Natural killer cell (primary cell): Measurements from ENCODE around the gene KLHDC8A. TPM values are rescaled to one million over a fixed set of nuclear protein-coding genes. Genes with fewer than 3 reads are reported as not detected.

ENCODE experiments used
- ATAC-seq, 3 donors: fragments of 150-1000 bp in 2 of 3; fragments of 200-7000 bp in 1 of 3; cut with Tn5 transposase; 1 replicate in 1 of 3; 2 replicates in 2 of 3; pipeline ENCODE4 v1.10.0; 2021; ENCODE audit warnings: mild to moderate bottlenecking in 2 of 3, moderate library complexity in 2 of 3
- DNase-seq, 2 donors: peaks; one replicate each; pipeline versions ENCODE4 v3.0.0 to v3.0.0-alpha.2; 2013 to 2021; ENCODE audit warnings: mixed read lengths in 1 of 2
- H3K27ac ChIP-seq: one replicate; pipeline ENCODE4 v1.5.1; 2013; ENCODE audit warnings: mild to moderate bottlenecking, low read length
- H3K27me3 ChIP-seq: one replicate; pipeline ENCODE4 v1.6.1; 2013; ENCODE audit warnings: low read length; ENCODE audit not compliant: control insufficient read depth, insufficient read depth
- H3K36me3 ChIP-seq: one replicate; pipeline ENCODE4 v1.6.1; 2013; ENCODE audit warnings: low read length; ENCODE audit not compliant: control insufficient read depth, insufficient read depth
- H3K4me1 ChIP-seq: one replicate; pipeline ENCODE4 v1.6.1; 2013; ENCODE audit warnings: low read length; ENCODE audit not compliant: control insufficient read depth, insufficient read depth
- H3K4me3 ChIP-seq: one replicate; pipeline ENCODE4 v1.5.1; 2013; ENCODE audit warnings: low read length
- H3K9me3 ChIP-seq: one replicate; pipeline ENCODE4 v1.6.1; 2013; ENCODE audit warnings: low read length; ENCODE audit not compliant: control insufficient read depth, insufficient read depth
- H3K27ac Mint-ChIP-seq, 2 donors: one replicate each; pipeline ENCODE4 v1.8.0; 2022; ENCODE audit warnings: mild to moderate bottlenecking in 2 of 2, mixed read lengths in 2 of 2, moderate library complexity in 1 of 2
- H3K27me3 Mint-ChIP-seq, 2 donors: one replicate each; pipeline ENCODE4 v1.8.0; 2022; ENCODE audit warnings: low read depth in 2 of 2, mixed read lengths in 2 of 2
- H3K36me3 Mint-ChIP-seq: one replicate; pipeline ENCODE4 v1.8.0; 2022; ENCODE audit warnings: mixed read lengths
- H3K4me1 Mint-ChIP-seq, 2 donors: one replicate each; pipeline ENCODE4 v1.8.0; 2022; ENCODE audit warnings: mixed read lengths in 2 of 2
- H3K4me3 Mint-ChIP-seq: one replicate; pipeline ENCODE4 v1.8.0; 2022; ENCODE audit warnings: mild to moderate bottlenecking, moderate library complexity, mixed read lengths
- H3K9me3 Mint-ChIP-seq, 2 donors: one replicate each; pipeline ENCODE4 v1.8.0; 2022; ENCODE audit warnings: mixed read lengths in 2 of 2
- CTCF ChIP-seq: fragments of 200-600 bp; IDR thresholded peaks from one replicate; pipeline ENCODE4 v1.8.0; 2022; ENCODE audit warnings: antibody characterized with exemption
- WGBS: methylation state at CpG from one replicate; pipeline ENCODE4 v1.1.7; 2013; ENCODE audit warnings: missing lambda C conversion rate; ENCODE audit not compliant: insufficient coverage; 5-methylcytosine and 5-hydroxymethylcytosine counted together
- intact Hi-C: fragments of 100-400 bp; cut with micrococcal nuclease; formaldehyde crosslinking; loops from one replicate; pipeline ENCODE4 v1.14.2; 2022
- total RNA-seq, 4 donors: library from RNA; stranded (reverse); fragments of 120-200 nt in 1 of 4; gene quantifications; one replicate each; pipeline versions ENCODE4 v1.2.3 to v1.2.4, GENCODE V29; 2013 to 2022

Gene KLHDC8A
- total RNA-seq, 3 donors from 2014 or later (not counting 1 experiment from before 2014, with no cell fraction given): not detected

GRCh38 chr1:205350691-205351141 lies 6.0 kb downstream of the KLHDC8A start:
- DNase-seq (no peak), ATAC-seq (no peak)
- Histone ChIP-seq H3K27me3 (peaks cover 2% of the 10 kb centered on the region), H3K9me3 (no peaks in the 10 kb centered on the region), H3K36me3 (no peaks in the 10 kb centered on the region), H3K4me3 (no peak overlapping the region), H3K4me1 (peaks cover 16% of the 10 kb centered on the region), H3K27ac (no peak overlapping the region)
- H3K27ac Mint-ChIP-seq: no peak overlapping the region
- TF ChIP-seq CTCF: no peak
- no peak overlapping the region for H3K4me3 Mint-ChIP-seq
- intact Hi-C loops: loop anchor here (10.0 kb wide), 1 partner anchor 314 kb away; no protein-coding TSS in a partner anchor
- no peaks in the 10 kb centered on the region for H3K9me3 Mint-ChIP-seq
- H3K4me1 Mint-ChIP-seq: no peaks in the 10 kb centered on the region
- WGBS: 90% methylated on average over 8 of the region's 8 CpGs
- peaks cover 13% of the 10 kb centered on the region in 2 donors for H3K27me3 Mint-ChIP-seq
- H3K36me3 Mint-ChIP-seq: no peaks in the 10 kb centered on the region

- peaks cover 15 to 18% of the 10 kb centered on the region in 2 donors for H3K27me3 Mint-ChIP-seq
- Histone ChIP-seq H3K27me3 (peaks cover 2% of the 10 kb centered on the region), H3K27ac (no peak overlapping the region), H3K9me3 (no peaks in the 10 kb centered on the region), H3K4me3 (no peak overlapping the region), H3K36me3 (no peaks in the 10 kb centered on the region), H3K4me1 (peaks cover 16% of the 10 kb centered on the region)
- no peaks in the 10 kb centered on the region for H3K4me1 Mint-ChIP-seq
- ATAC-seq (no peak), DNase-seq (no peak)
- TF ChIP-seq CTCF: no peak
- H3K36me3 Mint-ChIP-seq: no peaks in the 10 kb centered on the region
- intact Hi-C loops: loop anchor here (10.0 kb wide), 1 partner anchor 315 kb away; no protein-coding TSS in a partner anchor
- no peak overlapping the region for H3K4me3 Mint-ChIP-seq
- WGBS: 63% methylated on average over 4 of the region's 4 CpGs
- no peaks in the 10 kb centered on the region for H3K9me3 Mint-ChIP-seq
- no peak overlapping the region for H3K27ac Mint-ChIP-seq
Measured at GRCh38 chr1:205350124-205350523, 6.6 kb downstream of the KLHDC8A start.

- Histone ChIP-seq H3K27ac (no peak overlapping the region), H3K9me3 (no peaks in the 10 kb centered on the region), H3K4me1 (peaks cover 22% of the 10 kb centered on the region), H3K4me3 (no peak overlapping the region), H3K36me3 (no peaks in the 10 kb centered on the region), H3K27me3 (peaks cover 13% of the 10 kb centered on the region)
- Mint-ChIP-seq H3K27me3 (peaks cover 24 to 30% of the 10 kb centered on the region in 2 donors), H3K27ac (no peak overlapping the region), H3K4me3 (no peak overlapping the region), H3K9me3 (no peaks in the 10 kb centered on the region), H3K36me3 (no peaks in the 10 kb centered on the region), H3K4me1 (peaks cover 4 to 9% of the 10 kb centered on the region in 2 donors)
- DNase-seq: no peak
- intact Hi-C loops: no loop called here
- ATAC-seq: no peak
- no peak for TF ChIP-seq CTCF
- WGBS: 76% methylated on average over 5 of the region's 5 CpGs
Measured at GRCh38 chr1:205348554-205349487, 7.9 kb downstream of the KLHDC8A start.
